GM12875 (cell line): ENCODE data around the gene CCDC86.

Experiments used
- H3K4me3 ChIP-seq: one replicate; pipeline ENCODE4 v1.5.1; 2011; ENCODE audit warnings: low read depth, low read length, control low read depth
- TF ChIP-seq, protein P1 (sequence below): IDR thresholded peaks from 2 replicates; pipeline ENCODE4 v1.5.1; 2011; ENCODE audit warnings: low read depth, mild to moderate bottlenecking, control low read depth, inconsistent platforms, low read length, moderate library complexity, borderline replicate concordance; ENCODE audit not compliant: insufficient read depth

CCDC86 gene

DNA sequence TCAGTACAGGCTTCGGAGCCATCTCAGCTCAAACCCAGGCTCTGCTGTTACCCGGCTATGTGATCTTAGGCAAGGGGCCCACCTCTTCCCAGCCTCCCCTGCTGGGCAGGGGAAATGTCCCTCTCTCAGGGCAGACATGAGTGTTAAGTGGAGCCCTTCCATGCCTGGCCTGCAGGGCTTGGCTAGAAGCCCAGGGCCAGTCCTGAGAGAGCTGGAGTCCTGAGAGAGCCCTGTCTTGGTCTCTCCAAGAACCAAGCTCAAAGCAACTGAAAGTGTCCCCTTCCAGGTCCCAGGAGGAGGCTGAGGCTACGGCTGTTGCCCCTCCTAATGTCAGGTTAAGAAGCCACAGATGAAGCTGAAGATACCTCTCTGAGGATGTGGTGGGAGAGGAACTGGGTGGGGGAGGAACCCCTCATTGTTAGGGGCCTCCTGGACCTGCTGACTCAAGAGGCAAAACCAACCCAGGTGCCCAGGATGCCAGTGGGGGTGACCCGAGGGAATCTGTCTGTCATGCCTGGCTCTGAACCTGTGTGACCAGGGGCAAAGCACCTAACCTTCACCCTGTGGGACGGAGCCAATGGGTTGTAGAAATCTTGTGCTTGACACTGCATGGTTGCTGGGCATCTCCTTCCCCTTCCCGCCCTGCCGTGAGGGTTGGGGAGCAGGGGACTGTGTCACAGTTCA is 29.6 kb downstream of the CCDC86 start:
- TF ChIP-seq, protein P1, sequence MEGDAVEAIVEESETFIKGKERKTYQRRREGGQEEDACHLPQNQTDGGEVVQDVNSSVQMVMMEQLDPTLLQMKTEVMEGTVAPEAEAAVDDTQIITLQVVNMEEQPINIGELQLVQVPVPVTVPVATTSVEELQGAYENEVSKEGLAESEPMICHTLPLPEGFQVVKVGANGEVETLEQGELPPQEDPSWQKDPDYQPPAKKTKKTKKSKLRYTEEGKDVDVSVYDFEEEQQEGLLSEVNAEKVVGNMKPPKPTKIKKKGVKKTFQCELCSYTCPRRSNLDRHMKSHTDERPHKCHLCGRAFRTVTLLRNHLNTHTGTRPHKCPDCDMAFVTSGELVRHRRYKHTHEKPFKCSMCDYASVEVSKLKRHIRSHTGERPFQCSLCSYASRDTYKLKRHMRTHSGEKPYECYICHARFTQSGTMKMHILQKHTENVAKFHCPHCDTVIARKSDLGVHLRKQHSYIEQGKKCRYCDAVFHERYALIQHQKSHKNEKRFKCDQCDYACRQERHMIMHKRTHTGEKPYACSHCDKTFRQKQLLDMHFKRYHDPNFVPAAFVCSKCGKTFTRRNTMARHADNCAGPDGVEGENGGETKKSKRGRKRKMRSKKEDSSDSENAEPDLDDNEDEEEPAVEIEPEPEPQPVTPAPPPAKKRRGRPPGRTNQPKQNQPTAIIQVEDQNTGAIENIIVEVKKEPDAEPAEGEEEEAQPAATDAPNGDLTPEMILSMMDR: no peak
- H3K4me3 ChIP-seq: no peak overlapping the region

- H3K4me3 ChIP-seq: no peak overlapping the region
- TF ChIP-seq, protein P1: no peak
Measured at GRCh38 chr11:60872124-60872960, 30.4 kb downstream of the CCDC86 start.

GRCh38 chr11:60872961-60873524 is 31.1 kb downstream of the CCDC86 start:
- TF ChIP-seq, protein P1: no peak
- no peak overlapping the region for H3K4me3 ChIP-seq

GRCh38 chr11:60873533-60873932 is 31.6 kb downstream of the CCDC86 start:
- TF ChIP-seq, protein P1: no peak
- no peak overlapping the region for H3K4me3 ChIP-seq

DNA sequence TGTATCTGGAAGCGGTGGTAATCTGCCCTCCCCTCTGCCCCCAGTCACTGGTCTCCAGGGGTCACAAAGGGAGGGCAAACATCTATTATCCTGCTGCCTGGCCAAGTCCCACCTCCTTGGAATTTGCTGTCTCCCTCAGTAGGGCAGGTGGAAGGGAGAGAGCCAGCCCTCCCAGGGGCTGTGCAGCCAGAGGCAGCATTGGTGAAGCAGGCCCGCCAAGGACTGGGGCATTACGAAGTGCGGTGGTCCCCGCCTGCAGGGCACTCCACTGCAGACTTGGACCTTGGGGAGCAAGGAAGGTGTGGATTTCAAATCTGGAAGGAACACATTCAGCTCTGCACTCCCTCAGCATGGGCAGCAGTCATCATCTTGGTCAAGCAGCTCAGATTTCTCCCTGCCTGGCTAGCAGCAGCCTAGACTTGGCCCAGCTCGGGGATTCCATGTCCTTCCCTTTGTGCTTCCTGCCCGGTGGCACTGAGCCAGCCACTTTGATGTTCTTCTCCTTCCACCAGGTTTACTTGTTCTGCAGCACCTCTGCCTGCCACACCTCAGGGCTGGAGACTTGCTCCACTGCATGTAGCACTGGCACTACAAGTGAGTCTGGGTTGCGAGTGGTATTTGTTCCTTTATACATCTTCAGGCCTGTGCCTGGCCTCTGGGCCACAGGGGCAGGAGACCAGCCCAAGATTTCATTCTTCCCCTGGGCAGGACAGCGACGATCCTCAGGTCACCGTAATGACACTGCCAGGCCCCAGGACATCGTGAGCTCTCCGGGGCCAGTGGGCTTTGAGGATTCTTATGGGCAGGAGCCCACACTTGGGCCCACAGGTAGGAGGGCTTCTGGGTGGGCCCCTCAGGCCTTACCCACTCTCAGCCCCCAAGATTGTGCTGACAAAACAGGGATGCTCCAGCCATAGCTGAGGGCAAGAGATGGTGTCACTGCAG is 32.8 kb downstream of the CCDC86 start:
- TF ChIP-seq, protein P1: no peak
- no peak overlapping the region for H3K4me3 ChIP-seq

DNA sequence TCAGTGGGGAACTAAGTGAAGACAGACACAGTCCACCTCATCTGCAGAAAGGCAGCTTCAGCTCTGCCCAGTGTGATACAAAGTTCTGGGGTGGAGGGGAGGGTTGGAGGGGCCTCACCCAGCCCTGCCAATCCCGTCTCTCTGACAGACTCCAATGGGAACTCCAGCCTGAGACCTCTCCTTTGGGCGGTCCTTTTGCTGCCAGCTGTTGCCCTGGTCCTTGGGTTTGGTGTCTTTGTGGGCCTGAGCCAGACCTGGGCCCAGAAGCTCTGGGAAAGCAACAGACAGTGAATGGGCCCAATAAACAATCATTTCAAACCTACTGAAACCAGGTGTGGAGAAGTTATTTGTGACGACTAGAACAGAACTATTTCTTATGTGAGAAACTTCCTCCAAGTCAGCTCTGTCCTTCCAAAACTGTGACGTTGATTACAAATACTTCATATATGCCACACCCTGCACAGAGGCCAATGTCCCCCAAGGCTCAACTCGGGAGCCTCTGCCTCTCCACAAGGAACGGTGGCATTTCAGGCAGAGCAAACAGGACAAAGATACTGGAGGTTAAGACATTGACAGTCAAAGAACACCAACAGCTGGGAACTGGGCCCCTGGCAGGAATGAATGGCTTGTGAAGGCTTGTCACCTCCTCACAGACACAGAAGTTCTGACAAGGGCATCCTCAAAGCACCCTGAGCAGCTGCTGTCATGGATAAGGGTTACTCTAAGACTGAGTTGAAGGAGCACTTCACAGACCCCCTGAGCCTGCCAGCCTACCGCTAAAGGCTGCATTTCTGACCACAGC is 33.7 kb downstream of the CCDC86 start:
- H3K4me3 ChIP-seq: no peak overlapping the region
- TF ChIP-seq, protein P1: no peak
